K562 (cell line): ENCODE data around the gene HOXB6. TPM values are rescaled to one million over a fixed set of nuclear protein-coding genes. Genes with fewer than 3 reads are reported as not detected.

Source experiments
- BDP1 ChIP-seq: IDR thresholded peaks from 3 replicates; pipeline ENCODE4 v1.6.1; 2011; ENCODE audit not compliant: insufficient read length, insufficient read depth
- CEBPB ChIP-seq: fragments of 450-650 bp; IDR thresholded peaks from 2 replicates; pipeline ENCODE4 v1.6.1; 2016; ENCODE audit warnings: missing genetic modification characterization, missing compliant biosample characterization
- CREB3 ChIP-seq: fragments of 450-650 bp; conservative IDR thresholded peaks from 2 replicates; pipeline ENCODE4 v1.6.1; 2016; ENCODE audit warnings: missing genetic modification characterization, low read depth, mild to moderate bottlenecking, missing compliant biosample characterization, moderate library complexity
- EZH2 ChIP-seq: IDR thresholded peaks from 2 replicates; pipeline ENCODE4 v1.6.1; 2012; ENCODE audit warnings: low read depth, mild to moderate bottlenecking, inconsistent platforms, low read length, borderline replicate concordance
- IFI16 ChIP-seq: fragments of 250-450 bp; sonication (Bioruptor Pico); IDR thresholded peaks from 2 replicates; pipeline ENCODE4 v2.1.2; 2022; ENCODE audit warnings: mild to moderate bottlenecking, inconsistent platforms
- NR2C1 ChIP-seq, 2 experiments: fragments of 450-650 bp; IDR thresholded peaks; 2 replicates each; pipeline ENCODE4 v1.6.1; 2017; ENCODE audit warnings: mild to moderate bottlenecking in 2 of 2, antibody characterized with exemption in 1 of 2, inconsistent platforms in 1 of 2, missing compliant biosample characterization in 1 of 2, missing genetic modification characterization in 1 of 2
- RAD51 ChIP-seq: fragments of 450-650 bp; IDR thresholded peaks from 2 replicates; pipeline ENCODE4 v1.7.1; 2016; ENCODE audit warnings: low read depth, mild to moderate bottlenecking, borderline replicate concordance
- RBM15 ChIP-seq: fragments of 200-400 bp; formaldehyde crosslinking; IDR thresholded peaks from 2 replicates; pipeline ENCODE4 v1.6.1; 2018; ENCODE audit warnings: mild to moderate bottlenecking, low read length, moderate library complexity; ENCODE audit not compliant: insufficient read depth
- RERE ChIP-seq: sonication (generic); formaldehyde crosslinking; IDR thresholded peaks from 2 replicates; pipeline ENCODE4 v1.8.0; 2023; ENCODE audit warnings: missing genetic modification reagents, mild to moderate bottlenecking, borderline replicate concordance
- SNIP1 ChIP-seq: fragments of 450-650 bp; IDR thresholded peaks from 2 replicates; pipeline ENCODE4 v1.7.1; 2017; ENCODE audit warnings: low read depth, mild to moderate bottlenecking
- TAF9B ChIP-seq: fragments of 450-650 bp; IDR thresholded peaks from 2 replicates; pipeline ENCODE4 v1.6.1; 2018; ENCODE audit warnings: mild to moderate bottlenecking; ENCODE audit not compliant: partially characterized antibody
- XRCC5 ChIP-seq: fragments of 200-400 bp; formaldehyde crosslinking; IDR thresholded peaks from 2 replicates; pipeline ENCODE4 v1.6.1; 2017; ENCODE audit warnings: low read depth, mild to moderate bottlenecking, low read length
- ZBTB49 ChIP-seq: sonication (generic); formaldehyde crosslinking; IDR thresholded peaks from 2 replicates; pipeline ENCODE4 v1.8.0; 2022; ENCODE audit warnings: missing genetic modification reagents, mild to moderate bottlenecking, borderline replicate concordance
- ZBTB7A ChIP-seq: IDR thresholded peaks from 2 replicates; pipeline ENCODE4 v1.6.1; 2011; ENCODE audit warnings: low read depth, mild to moderate bottlenecking, low read length, moderate library complexity, borderline replicate concordance; ENCODE audit not compliant: control insufficient read depth
- polyA plus RNA-seq, 8 experiments: library from polyadenylated mRNA; depleted of rRNA in 4 of 8; stranded (reverse) in 5 of 8; unstranded in 3 of 8; fragments of >200 nt; fragmentation: Nextera tagmentation in 2 of 8; fragmentation: Illumina TruSeq in 1 of 8; extraction: Ambion mirVana in 2 of 8; extraction: Trizol in 1 of 8; gene quantifications; 2 replicates each; pipeline versions ENCODE4 v1.2.1 to v1.2.3, GENCODE V29; 2011 to 2014; ENCODE audit warnings: inconsistent platforms in 1 of 8, missing spikeins in 1 of 8
- total RNA-seq, 7 experiments: library from RNA; depleted of rRNA in 6 of 7; stranded (reverse); fragments of >200 nt in 6 of 7; fragmentation: Illumina TruSeq in 2 of 7; extraction: Trizol in 2 of 7; gene quantifications; 2 replicates each; pipeline versions ENCODE4 v1.2.1 to v1.2.3, GENCODE V29; 2011 to 2021; ENCODE audit warnings: low replicate concordance in 1 of 7

The HOXB6 gene
- total and polyA plus RNA-seq, 9 of the 15 experiments (the other 6 are each of a cell fraction or from before 2014, with no cell fraction given): 1.2 to 14.8 (median 4.9) TPM

GRCh38 chr17:48610282-48611211 is 5.8 kb upstream of the HOXB6 start, which contains the start of gene HOXB7 (continued):
- no peak for TF ChIP-seq ZBTB49 (CRISPR knock-in tag)
- TF ChIP-seq CREB3 (tag): no peak
- TF ChIP-seq IFI16 (CRISPR knock-in tag): no peak
- no peak for TF ChIP-seq XRCC5
- peak; percentile 100 for TF ChIP-seq RAD51
- no peak for TF ChIP-seq RERE (CRISPR knock-in tag)
- no peak for TF ChIP-seq BDP1
- no peak for TF ChIP-seq TAF9B
- TF ChIP-seq CEBPB (tag): no peak
- TF ChIP-seq SNIP1: no peak
- TF ChIP-seq ZBTB7A: no peak; the same call in 1 of the 2 replicates
- TF ChIP-seq EZH2: no peak
- no peak for TF ChIP-seq RBM15
- TF ChIP-seq NR2C1 (IDR thresholded peaks at IDR 0.05): no peak
- no peak for TF ChIP-seq NR2C1 (tag; IDR thresholded peaks at IDR 0.05)
